CD14-positive monocyte (primary cell): Measurements from ENCODE around the gene RNF212. TPM values are rescaled to one million over a fixed set of nuclear protein-coding genes. Genes with fewer than 3 reads are reported as not detected.
A peak's percentile ranks its signal among the peaks of the same experiment; 100 is the strongest.

Experiments used
- DNase-seq, 3 donors: peaks; one replicate each; pipeline ENCODE4 v3.0.0-alpha.2; 2011 to 2022
- H2AFZ ChIP-seq: 2 replicates; pipeline ENCODE4 v1.6.0; 2012; ENCODE audit warnings: mild to moderate bottlenecking, low read depth, low read length, inconsistent platforms; ENCODE audit not compliant: insufficient read depth, poor library complexity, severe bottlenecking
- H3K27ac ChIP-seq, 2 donors: 1 replicate in 1 of 2; 2 replicates in 1 of 2; pipeline ENCODE4 v1.5.1; 2012 to 2013; ENCODE audit warnings: low read length in 2 of 2, control low read depth in 1 of 2, inconsistent platforms in 1 of 2, low read depth in 1 of 2, mild to moderate bottlenecking in 1 of 2
- H3K27me3 ChIP-seq, 2 donors: one replicate each; pipeline versions ENCODE4 v1.6.0 to v1.6.1; 2011 to 2013; ENCODE audit warnings: low read length in 2 of 2; ENCODE audit not compliant: control insufficient read depth in 2 of 2, insufficient read depth in 2 of 2
- H3K36me3 ChIP-seq, 2 donors: replicated peaks in 1 of 2; 1 replicate in 1 of 2; 2 replicates in 1 of 2; pipeline versions ENCODE4 v1.5.1 to v1.6.1; 2012 to 2013; ENCODE audit warnings: low read length in 2 of 2, control low read depth in 1 of 2, inconsistent platforms in 1 of 2, mild to moderate bottlenecking in 1 of 2; ENCODE audit not compliant: insufficient read depth in 2 of 2, control insufficient read depth in 1 of 2
- H3K4me1 ChIP-seq, 2 donors: 1 replicate in 1 of 2; 2 replicates in 1 of 2; pipeline versions ENCODE4 v1.5.1 to v1.6.1; 2012 to 2013; ENCODE audit warnings: low read length in 2 of 2, control low read depth in 1 of 2, inconsistent platforms in 1 of 2, mild to moderate bottlenecking in 1 of 2, moderate library complexity in 1 of 2; ENCODE audit not compliant: insufficient read depth in 2 of 2, control insufficient read depth in 1 of 2
- H3K4me2 ChIP-seq: replicated peaks from 2 replicates; pipeline ENCODE3; 2012; ENCODE audit warnings: low read length, moderate library complexity, mild to moderate bottlenecking; ENCODE audit not compliant: poor library complexity, severe bottlenecking; ENCODE audit errors: extremely low read depth
- H3K4me3 ChIP-seq, 3 experiments: fragments of 200-600 bp in 1 of 3; sonication (generic) in 1 of 3; replicated peaks in 1 of 3; 1 replicate in 2 of 3; 2 replicates in 1 of 3; pipeline ENCODE4 v1.5.1; 2011 to 2013; ENCODE audit warnings: low read length in 3 of 3, mild to moderate bottlenecking in 3 of 3, control low read depth in 2 of 3, low read depth in 2 of 3, inconsistent platforms in 1 of 3, moderate library complexity in 1 of 3
- H3K79me2 ChIP-seq: 2 replicates; pipeline ENCODE4 v1.6.0; 2012; ENCODE audit warnings: mild to moderate bottlenecking, control low read depth, inconsistent platforms, low read length, moderate library complexity; ENCODE audit not compliant: insufficient read depth
- H3K9ac ChIP-seq: 2 replicates; pipeline ENCODE4 v1.6.0; 2017; ENCODE audit warnings: low read length, mild to moderate bottlenecking; ENCODE audit not compliant: insufficient read depth, poor library complexity, severe bottlenecking
- H3K9me3 ChIP-seq, 2 donors: replicated peaks in 1 of 2; 1 replicate in 1 of 2; 2 replicates in 1 of 2; pipeline versions ENCODE4 v1.5.1 to v1.6.1; 2012 to 2013; ENCODE audit warnings: low read length in 2 of 2, control low read depth in 1 of 2; ENCODE audit not compliant: control insufficient read depth in 1 of 2, insufficient read depth in 1 of 2
- H4K20me1 ChIP-seq: 2 replicates; pipeline ENCODE4 v1.6.0; 2012; ENCODE audit warnings: mild to moderate bottlenecking, low read length, control low read depth, moderate library complexity; ENCODE audit not compliant: insufficient read depth
- H3K27ac Mint-ChIP-seq, 7 donors: one replicate each; pipeline ENCODE4 v1.8.0; 2020; ENCODE audit warnings: mild to moderate bottlenecking in 7 of 7, mixed read lengths in 7 of 7, moderate library complexity in 6 of 7, inconsistent platforms in 2 of 7
- H3K27me3 Mint-ChIP-seq, 3 donors: one replicate each; pipeline ENCODE4 v1.8.0; 2021 to 2022; ENCODE audit warnings: low read depth in 3 of 3, mild to moderate bottlenecking in 3 of 3, mixed read lengths in 3 of 3, moderate library complexity in 3 of 3, inconsistent platforms in 1 of 3
- H3K36me3 Mint-ChIP-seq, 2 donors: one replicate each; pipeline ENCODE4 v1.8.0; 2020; ENCODE audit warnings: mixed read lengths in 2 of 2, inconsistent platforms in 1 of 2, mild to moderate bottlenecking in 1 of 2
- H3K4me1 Mint-ChIP-seq: one replicate; pipeline ENCODE4 v1.8.0; 2020; ENCODE audit warnings: mild to moderate bottlenecking, mixed read lengths
- H3K4me3 Mint-ChIP-seq, 2 donors: one replicate each; pipeline ENCODE4 v1.8.0; 2020; ENCODE audit warnings: mild to moderate bottlenecking in 2 of 2, mixed read lengths in 2 of 2, moderate library complexity in 1 of 2
- H3K9me3 Mint-ChIP-seq, 7 donors: one replicate each; pipeline ENCODE4 v1.8.0; 2020 to 2022; ENCODE audit warnings: mixed read lengths in 7 of 7, mild to moderate bottlenecking in 6 of 7, moderate library complexity in 6 of 7, inconsistent platforms in 2 of 7
- CTCF ChIP-seq: fragments of 200-600 bp; IDR thresholded peaks from one replicate; pipeline ENCODE4 v1.8.0; 2022; ENCODE audit warnings: antibody characterized with exemption, mild to moderate bottlenecking
- WGBS: methylation state at CpG from one replicate; pipeline ENCODE4 v1.1.5; 2013; ENCODE audit warnings: missing lambda C conversion rate; ENCODE audit not compliant: insufficient coverage; 5-methylcytosine and 5-hydroxymethylcytosine counted together
- intact Hi-C, 2 donors: fragments of 100-400 bp; cut with micrococcal nuclease; formaldehyde crosslinking; loops; one replicate each; pipeline versions ENCODE4 v1.15.0 to v1.15.1; 2023
- polyA plus RNA-seq, 3 donors: library from polyadenylated mRNA; depleted of rRNA in 1 of 3; unstranded in 2 of 3; stranded (reverse) in 1 of 3; fragments of 300-500 nt in 2 of 3; fragments of >200 nt in 1 of 3; fragmentation: Illumina TruSeq in 2 of 3; gene quantifications; 1 replicate in 2 of 3; 2 replicates in 1 of 3; pipeline ENCODE4 v1.2.3, GENCODE V29; 2012 to 2021

Gene RNF212
- polyA plus RNA-seq, 3 donors: 0.17 to 0.83 TPM; not detected in 1

- intact Hi-C loops: no loop called here
Measured at GRCh38 chr4:1060121-1060520, 53.2 kb downstream of the RNF212 start.

GRCh38 chr4:1058997-1059665 is 54.2 kb downstream of the RNF212 start:
- no peaks in the 10 kb centered on the region for H3K79me2 ChIP-seq
- WGBS: 96% methylated on average over 16 of the region's 16 CpGs
- no peaks in the 10 kb centered on the region for H4K20me1 ChIP-seq
- no peak for TF ChIP-seq CTCF
- DNase-seq: no peak
- H3K27me3 Mint-ChIP-seq: peaks cover 30 to 48% (median 33%) of the 10 kb centered on the region in 3 donors
- peak overlapping the region in 1 of 7 donors; percentile 53 for H3K27ac Mint-ChIP-seq
- peaks cover 7 to 8% of the 10 kb centered on the region in 2 donors for H3K4me1 ChIP-seq
- peaks cover 8% of the 10 kb centered on the region for H3K4me1 Mint-ChIP-seq
- no peaks in the 10 kb centered on the region for H3K36me3 ChIP-seq
- peaks cover 9 to 26% of the 10 kb centered on the region in 2 donors for H3K27me3 ChIP-seq
- no peak overlapping the region for H2AFZ ChIP-seq
- H3K4me2 ChIP-seq: no peak overlapping the region
- H3K4me3 ChIP-seq: no peak overlapping the region
- H3K9ac ChIP-seq: no peak overlapping the region
- peaks cover 0 to 3% of the 10 kb centered on the region in 2 donors for H3K36me3 Mint-ChIP-seq
- H3K4me3 Mint-ChIP-seq: no peak overlapping the region
- peaks cover 0 to 5% (median 0%) of the 10 kb centered on the region in 7 donors for H3K9me3 Mint-ChIP-seq
- no peaks in the 10 kb centered on the region for H3K9me3 ChIP-seq
- no peak overlapping the region for H3K27ac ChIP-seq
- intact Hi-C loops: no loop called here

More at GRCh38 chr4:1060121-1060520, 53.2 kb downstream of the RNF212 start:
- no peak for DNase-seq
- Histone ChIP-seq H3K9ac (no peak overlapping the region), H3K4me1 (peaks cover 7 to 8% of the 10 kb centered on the region in 2 donors), H3K4me2 (no peak overlapping the region), H3K4me3 (no peak overlapping the region), H2AFZ (no peak overlapping the region), H3K27me3 (peaks cover 9 to 26% of the 10 kb centered on the region in 2 donors), H4K20me1 (no peaks in the 10 kb centered on the region), H3K27ac (no peak overlapping the region), H3K9me3 (no peaks in the 10 kb centered on the region), H3K79me2 (no peaks in the 10 kb centered on the region), H3K36me3 (no peaks in the 10 kb centered on the region)
- peaks cover 0 to 5% (median 0%) of the 10 kb centered on the region in 7 donors for H3K9me3 Mint-ChIP-seq
- 59% methylated on average over 8 of the region's 10 CpGs for WGBS
- TF ChIP-seq CTCF: no peak
- H3K4me3 Mint-ChIP-seq: no peak overlapping the region
- H3K27me3 Mint-ChIP-seq: peaks cover 25 to 50% (median 31%) of the 10 kb centered on the region in 3 donors
- H3K4me1 Mint-ChIP-seq: peaks cover 8% of the 10 kb centered on the region
- no peak overlapping the region for H3K27ac Mint-ChIP-seq
- H3K36me3 Mint-ChIP-seq: peaks cover 0 to 3% of the 10 kb centered on the region in 2 donors
